H9 (cell line): Measurements from ENCODE around the gene TUBB1. TPM values are rescaled to one million over a fixed set of nuclear protein-coding genes. Genes with fewer than 3 reads are reported as not detected.

ENCODE experiments used
- DNase-seq: peaks from one replicate; pipeline ENCODE4 v3.0.0-alpha.2; 2017
- H2AFZ ChIP-seq: one replicate; pipeline ENCODE4 v1.6.1; 2013; ENCODE audit warnings: mild to moderate bottlenecking, low read length, control low read depth, moderate library complexity
- H2AK5ac ChIP-seq: 2 replicates; pipeline ENCODE4 v1.6.1; 2013; ENCODE audit warnings: low read length, control low read depth, mixed read lengths; ENCODE audit not compliant: insufficient read length
- H2BK120ac ChIP-seq: one replicate; pipeline ENCODE4 v1.6.1; 2013; ENCODE audit warnings: low read depth, mild to moderate bottlenecking, low read length, control low read depth, inconsistent platforms; ENCODE audit not compliant: poor library complexity, severe bottlenecking
- H2BK12ac ChIP-seq: 2 replicates; pipeline ENCODE4 v1.6.1; 2013; ENCODE audit warnings: low read length, control low read depth, mixed read lengths, low read depth; ENCODE audit not compliant: insufficient read length
- H2BK15ac ChIP-seq: 2 replicates; pipeline ENCODE4 v1.6.1; 2013; ENCODE audit warnings: low read depth, low read length, control low read depth
- H2BK20ac ChIP-seq: one replicate; pipeline ENCODE4 v1.6.1; 2013; ENCODE audit warnings: low read depth, mild to moderate bottlenecking, low read length, control low read depth, inconsistent platforms; ENCODE audit not compliant: poor library complexity, severe bottlenecking
- H2BK5ac ChIP-seq: 2 replicates; pipeline ENCODE4 v1.6.1; 2013; ENCODE audit warnings: low read length, control low read depth, mixed read lengths; ENCODE audit not compliant: insufficient read length
- H3K14ac ChIP-seq: 2 replicates; pipeline ENCODE4 v1.6.1; 2013; ENCODE audit warnings: low read length, control low read depth; ENCODE audit not compliant: insufficient read depth
- H3K18ac ChIP-seq: 2 replicates; pipeline ENCODE4 v1.6.1; 2013; ENCODE audit warnings: low read depth, mild to moderate bottlenecking, mixed read lengths, low read length, control low read depth; ENCODE audit not compliant: insufficient read length
- H3K23ac ChIP-seq: 2 replicates; pipeline ENCODE4 v1.6.1; 2013; ENCODE audit warnings: low read length, control low read depth, mixed read lengths, low read depth; ENCODE audit not compliant: insufficient read length
- H3K23me2 ChIP-seq: 2 replicates; pipeline ENCODE4 v1.6.1; 2013; ENCODE audit warnings: low read depth, mild to moderate bottlenecking, mixed read lengths, low read length, control low read depth; ENCODE audit not compliant: insufficient read length, poor library complexity, severe bottlenecking
- H3K27ac ChIP-seq: 2 replicates; pipeline ENCODE4 v1.5.1; 2013; ENCODE audit warnings: low read length, control low read depth, mixed read lengths, low read depth; ENCODE audit not compliant: insufficient read length
- H3K27me3 ChIP-seq: 2 replicates; pipeline ENCODE4 v1.6.1; 2013; ENCODE audit warnings: low read length, control low read depth, inconsistent platforms; ENCODE audit not compliant: insufficient read depth
- H3K4ac ChIP-seq: 2 replicates; pipeline ENCODE4 v1.6.1; 2013; ENCODE audit warnings: low read depth, mild to moderate bottlenecking, control low read depth, inconsistent platforms, low read length, moderate library complexity
- H3K4me1 ChIP-seq: 2 replicates; pipeline ENCODE4 v1.6.1; 2013; ENCODE audit warnings: low read length, control low read depth, inconsistent platforms; ENCODE audit not compliant: insufficient read depth
- H3K4me2 ChIP-seq: 2 replicates; pipeline ENCODE4 v1.6.1; 2013; ENCODE audit warnings: low read length, control low read depth, mixed read lengths; ENCODE audit not compliant: insufficient read length, insufficient read depth
- H3K56ac ChIP-seq: 2 replicates; pipeline ENCODE4 v1.6.1; 2013; ENCODE audit warnings: low read depth, mild to moderate bottlenecking, mixed read lengths, low read length, control low read depth; ENCODE audit not compliant: insufficient read length
- H3K79me1 ChIP-seq: 2 replicates; pipeline ENCODE4 v1.6.1; 2013; ENCODE audit warnings: low read depth, mild to moderate bottlenecking, moderate library complexity, low read length, control low read depth, inconsistent platforms; ENCODE audit not compliant: insufficient read depth, poor library complexity, severe bottlenecking
- H3K79me2 ChIP-seq: 2 replicates; pipeline ENCODE4 v1.6.1; 2013; ENCODE audit warnings: low read length, control low read depth, inconsistent platforms; ENCODE audit not compliant: insufficient read depth
- H3K9ac ChIP-seq: 2 replicates; pipeline ENCODE4 v1.6.1; 2013; ENCODE audit warnings: low read length, control low read depth, mixed read lengths; ENCODE audit not compliant: insufficient read length; ENCODE audit errors: extremely low read depth
- H3K9me3 ChIP-seq: one replicate; pipeline ENCODE4 v1.6.1; 2013; ENCODE audit warnings: low read depth, low read length, inconsistent platforms; ENCODE audit not compliant: control insufficient read depth
- H3T11ph ChIP-seq: one replicate; pipeline ENCODE4 v1.6.1; 2013; ENCODE audit warnings: mild to moderate bottlenecking, low read length, control low read depth, inconsistent platforms
- H4K20me1 ChIP-seq: one replicate; pipeline ENCODE4 v1.6.1; 2013; ENCODE audit not compliant: control insufficient read depth, insufficient read length, insufficient read depth
- H4K5ac ChIP-seq: 2 replicates; pipeline ENCODE4 v1.6.1; 2013; ENCODE audit warnings: low read depth, mild to moderate bottlenecking, mixed read lengths, low read length, control low read depth; ENCODE audit not compliant: insufficient read length
- H4K8ac ChIP-seq: replicated peaks from 2 replicates; pipeline ENCODE4 v1.6.1; 2013; ENCODE audit warnings: low read length, control low read depth, mixed read lengths, low read depth; ENCODE audit not compliant: insufficient read length
- H4K91ac ChIP-seq: 2 replicates; pipeline ENCODE4 v1.6.1; 2013; ENCODE audit warnings: low read depth, mild to moderate bottlenecking, moderate library complexity, mixed read lengths, low read length, control low read depth; ENCODE audit not compliant: insufficient read length
- H3K27ac Mint-ChIP-seq, 3 experiments: 2 replicates in 2 of 3; 3 replicates in 1 of 3; pipeline ENCODE4 v1.8.0; 2020 to 2021; ENCODE audit warnings: mixed read lengths in 3 of 3, mild to moderate bottlenecking in 1 of 3, moderate library complexity in 1 of 3
- H3K27me3 Mint-ChIP-seq: 2 replicates; pipeline ENCODE4 v1.8.0; 2021; ENCODE audit warnings: low read depth, mild to moderate bottlenecking, moderate library complexity, mixed read lengths
- H3K36me3 Mint-ChIP-seq, 3 experiments: 2 replicates in 2 of 3; 3 replicates in 1 of 3; pipeline ENCODE4 v1.8.0; 2020 to 2021; ENCODE audit warnings: low read depth in 3 of 3, mixed read lengths in 3 of 3; ENCODE audit not compliant: insufficient read depth in 1 of 3
- H3K4me1 Mint-ChIP-seq, 2 experiments: 2 replicates each; pipeline ENCODE4 v1.8.0; 2020; ENCODE audit warnings: mixed read lengths in 2 of 2
- H3K4me3 Mint-ChIP-seq, 2 experiments: 2 replicates in 1 of 2; 3 replicates in 1 of 2; pipeline ENCODE4 v1.8.0; 2020 to 2021; ENCODE audit warnings: mild to moderate bottlenecking in 2 of 2, mixed read lengths in 2 of 2, moderate library complexity in 1 of 2
- H3K9me3 Mint-ChIP-seq, 2 experiments: 2 replicates in 1 of 2; 3 replicates in 1 of 2; pipeline ENCODE4 v1.8.0; 2020; ENCODE audit warnings: mild to moderate bottlenecking in 2 of 2, mixed read lengths in 2 of 2, moderate library complexity in 1 of 2
- CTCF ChIP-seq: fragments of 200-600 bp; sonication (generic); conservative IDR thresholded peaks from 3 replicates; pipeline ENCODE4 v1.8.0; 2021; ENCODE audit warnings: antibody characterized with exemption, mild to moderate bottlenecking
- WGBS: extraction: QIAGEN DNeasy Blood & Tissue Kit; methylation state at CpG from one replicate; pipeline ENCODE4 v1.1.7; 2013; ENCODE audit warnings: missing lambda C conversion rate, low lambda C conversion rate, mixed read lengths; ENCODE audit not compliant: insufficient read length; ENCODE audit errors: extremely low coverage; 5-methylcytosine and 5-hydroxymethylcytosine counted together
- total RNA-seq: library from RNA; stranded (reverse); gene quantifications from 2 replicates; pipeline ENCODE4 v1.2.1, GENCODE V29; 2021

TUBB1 gene
- total RNA-seq, 1 experiment from 2014 or later: not detected

DNA sequence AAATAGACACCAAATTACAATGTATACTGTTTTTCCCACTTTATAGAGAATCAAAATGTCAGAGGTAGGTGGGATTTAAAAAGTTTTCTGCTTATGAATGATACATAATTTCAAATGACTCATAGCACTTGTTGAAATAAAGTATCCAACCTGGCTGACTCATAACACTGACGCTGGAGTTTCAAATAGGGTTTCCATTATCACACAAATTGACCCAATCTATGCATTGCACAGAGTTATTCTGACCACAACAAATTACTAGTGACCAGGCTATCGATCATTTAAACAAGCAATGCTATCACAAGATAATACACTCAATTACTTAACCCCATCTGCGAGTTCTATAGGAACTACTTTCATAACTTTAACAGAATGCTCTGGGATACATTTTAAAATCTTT, 55.2 kb downstream of the TUBB1 start:
- no CpG with 5 or more reads among the region's 3 CpGs for WGBS
- DNase-seq: no peak

More for the DNA sequence above, 55.2 kb downstream of the TUBB1 start:
- Histone ChIP-seq H3K79me1 (no peaks in the 10 kb centered on the region), H3K9ac (no peak overlapping the region), H4K5ac (no peak overlapping the region), H4K8ac (no peak overlapping the region), H3K27me3 (no peaks in the 10 kb centered on the region), H3K79me2 (no peaks in the 10 kb centered on the region), H3K56ac (no peak overlapping the region), H3K23me2 (no peaks in the 10 kb centered on the region), H2BK12ac (no peak overlapping the region), H3K4ac (no peak overlapping the region), H2AK5ac (no peak overlapping the region), H2BK20ac (no peak overlapping the region), H2BK120ac (no peak overlapping the region), H3K4me2 (no peak overlapping the region), H4K91ac (no peak overlapping the region), H3K4me1 (0 out of 2 replicates have a peak, but pooled peaks cover 3% of the 10 kb centered on the region), H2AFZ (no peak overlapping the region), H3K23ac (no peak overlapping the region), H3K27ac (no peak overlapping the region), H3K18ac (no peak overlapping the region), H3K9me3 (no peaks in the 10 kb centered on the region), H2BK5ac (no peak overlapping the region), H3K14ac (no peak overlapping the region), H4K20me1 (no peaks in the 10 kb centered on the region), H2BK15ac (no peak overlapping the region), H3T11ph (no peak overlapping the region)
- Mint-ChIP-seq H3K36me3 (no peaks in the 10 kb centered on the region), H3K27me3 (peaks cover 16% of the 10 kb centered on the region), H3K27ac (no peak overlapping the region), H3K4me1 (peaks cover 0 to 4% of the 10 kb centered on the region in 2 experiments; a peak in 2 of 4 replicates), H3K9me3 (no peaks in the 10 kb centered on the region), H3K4me3 (no peak overlapping the region)
- TF ChIP-seq CTCF: no peak
